K562 (cell line): Measurements from ENCODE around the gene EFNA2. TPM values are rescaled to one million over a fixed set of nuclear protein-coding genes. Genes with fewer than 3 reads are reported as not detected.

Experiments
- ATAC-seq: fragments of 200-7000 bp; cut with Tn5 transposase; 3 replicates; pipeline ENCODE4 v1.9.1; 2020; ENCODE audit warnings: moderate library complexity
- BruUV-seq: library from RNA; stranded (reverse); fragments of 400-500 nt; replicated peaks from 2 replicates; lab custom pipeline; 2021; lab: Mats Ljungman, UMichigan
- CTCF ChIA-PET: fragments of 300-600 bp; formaldehyde crosslinking; extraction: SDS; loops from one replicate; lab custom pipeline; 2021; ENCODE audit warnings: low intra/inter-chr PET ratio; lab: Yijun Ruan, JAX
- POLR2A ChIA-PET: fragments of 300-600, 350-650 bp; sonication (Branson Sonifier 250); formaldehyde crosslinking; extraction: SDS; loops from one replicate; lab custom pipeline; 2021; ENCODE audit warnings: antibody characterized with exemption, inconsistent platforms; lab: Yijun Ruan, JAX
- DNase-seq, 4 experiments: peaks; one replicate each; pipeline versions ENCODE4 v3.0.0 to v3.0.0-alpha.2; 2011 to 2018; ENCODE audit warnings: low spot score in 3 of 4, mixed read lengths in 3 of 4; ENCODE audit errors: extremely low read depth in 1 of 4
- FAIRE-seq: peaks from 2 replicates; lab custom pipeline; 2011; peaks lifted over from hg19 to GRCh38; lab: Jason Lieb, UNC
- H2AFZ ChIP-seq: 2 replicates; pipeline ENCODE4 v1.6.0; 2011; ENCODE audit warnings: low read depth, low read length, control low read depth, inconsistent platforms
- H3K27ac ChIP-seq: fragments of 200-600 bp; 3 replicates; pipeline ENCODE4 v1.8.0; 2011; ENCODE audit warnings: low read depth, mild to moderate bottlenecking, control low read depth, inconsistent platforms, low read length, moderate library complexity, mixed read lengths; ENCODE audit errors: extremely low read depth
- H3K27me3 ChIP-seq, 2 experiments: fragments of 300-600 bp in 1 of 2; 2 replicates in 1 of 2; 3 replicates in 1 of 2; pipeline versions ENCODE4 v1.6.0 to v1.8.0; 2011; ENCODE audit warnings: inconsistent platforms in 2 of 2, low read length in 2 of 2, mild to moderate bottlenecking in 1 of 2, mixed read lengths in 1 of 2, moderate library complexity in 1 of 2; ENCODE audit not compliant: control insufficient read depth in 2 of 2, insufficient read depth in 2 of 2
- H3K36me3 ChIP-seq: fragments of 300-600 bp; 3 replicates; pipeline ENCODE4 v1.8.0; 2011; ENCODE audit warnings: mild to moderate bottlenecking, low read length, inconsistent platforms; ENCODE audit not compliant: control insufficient read depth, insufficient read depth
- H3K4me1 ChIP-seq, 2 experiments: fragments of 200-600 bp in 1 of 2; replicated peaks in 1 of 2; 2 replicates in 1 of 2; 3 replicates in 1 of 2; pipeline versions ENCODE4 v1.5.1 to v1.8.0; 2011; ENCODE audit warnings: inconsistent platforms in 2 of 2, low read length in 2 of 2, mild to moderate bottlenecking in 1 of 2, mixed read lengths in 1 of 2, moderate library complexity in 1 of 2; ENCODE audit not compliant: control insufficient read depth in 2 of 2, insufficient read depth in 2 of 2
- H3K4me2 ChIP-seq: 2 replicates; pipeline ENCODE4 v1.6.1; 2011; ENCODE audit warnings: low read length, control low read depth, inconsistent platforms, mixed read lengths; ENCODE audit not compliant: insufficient read depth
- H3K4me3 ChIP-seq: fragments of 200-600 bp; sonication (generic), shearing (Covaris generic); 2 replicates; pipeline ENCODE4 v1.5.1; 2016; ENCODE audit warnings: control low read depth, inconsistent platforms
- H3K79me2 ChIP-seq: fragments of 200-600 bp; 3 replicates; pipeline ENCODE4 v1.8.0; 2011; ENCODE audit warnings: low read length, inconsistent platforms; ENCODE audit not compliant: control insufficient read depth, insufficient read depth
- H3K9ac ChIP-seq, 2 experiments: 2 replicates each; pipeline versions ENCODE4 v1.6.0 to v1.6.1; 2011; ENCODE audit warnings: low read depth in 2 of 2, low read length in 2 of 2, control low read depth in 1 of 2, inconsistent platforms in 1 of 2, mild to moderate bottlenecking in 1 of 2, mixed read lengths in 1 of 2; ENCODE audit not compliant: insufficient read depth in 1 of 2
- H3K9me1 ChIP-seq: one replicate; pipeline ENCODE4 v1.6.0; 2011; ENCODE audit warnings: inconsistent platforms, mild to moderate bottlenecking, low read length, moderate library complexity; ENCODE audit not compliant: control insufficient read depth, insufficient read depth
- H3K9me3 ChIP-seq: replicated peaks from 2 replicates; pipeline ENCODE4 v1.5.1; 2011; ENCODE audit warnings: low read depth, low read length, inconsistent platforms; ENCODE audit not compliant: control insufficient read depth, insufficient read depth
- H4K20me1 ChIP-seq: replicated peaks from 2 replicates; pipeline ENCODE4 v1.6.1; 2011; ENCODE audit warnings: low read length, inconsistent platforms, mixed read lengths; ENCODE audit not compliant: control insufficient read depth, insufficient read depth
- ARID1B ChIP-seq: fragments of 450-650 bp; IDR thresholded peaks from 2 replicates; pipeline ENCODE4 v1.6.1; 2016; ENCODE audit warnings: antibody characterized with exemption, mild to moderate bottlenecking, inconsistent platforms
- BCOR ChIP-seq: fragments of 450-650 bp; IDR thresholded peaks from 2 replicates; pipeline ENCODE4 v1.6.1; 2016
- CXXC5 ChIP-seq: fragments of 250-450 bp; sonication (Bioruptor Pico); IDR thresholded peaks from 2 replicates; pipeline ENCODE4 v1.8.0; 2022; ENCODE audit warnings: inconsistent platforms, mild to moderate bottlenecking, moderate library complexity
- KDM1A ChIP-seq, 2 experiments: fragments of 450-650 bp; IDR thresholded peaks; 2 replicates each; pipeline ENCODE4 v1.6.1; 2016; ENCODE audit warnings: mild to moderate bottlenecking in 2 of 2
- NR2C2 ChIP-seq, 2 experiments: fragments of 200-800 bp in 1 of 2; sonication (Bioruptor generic) in 1 of 2; sonication (generic) in 1 of 2; formaldehyde crosslinking in 1 of 2; IDR thresholded peaks; 2 replicates each; pipeline versions ENCODE4 v1.6.1 to v1.8.0; 2016 to 2022; ENCODE audit warnings: mild to moderate bottlenecking in 1 of 2, missing compliant biosample characterization in 1 of 2, missing genetic modification characterization in 1 of 2, missing genetic modification reagents in 1 of 2
- RBBP5 ChIP-seq: fragments of 200-600 bp; sonication (generic); IDR thresholded peaks from 2 replicates; pipeline ENCODE4 v1.6.1; 2012; ENCODE audit warnings: borderline replicate concordance, mild to moderate bottlenecking, low read length, control low read depth, inconsistent platforms; ENCODE audit not compliant: insufficient read depth, poor library complexity, severe bottlenecking
- RBM22 ChIP-seq: fragments of 200-400 bp; formaldehyde crosslinking; IDR thresholded peaks from 2 replicates; pipeline ENCODE4 v1.6.1; 2018; ENCODE audit warnings: low read length, low read depth; ENCODE audit not compliant: poor library complexity, severe bottlenecking
- SP2 ChIP-seq: IDR thresholded peaks from 2 replicates; pipeline ENCODE4 v1.6.1; 2011; ENCODE audit warnings: mild to moderate bottlenecking, low read depth, low read length, moderate library complexity; ENCODE audit not compliant: poor library complexity, severe bottlenecking; ENCODE audit errors: extremely low read depth
- SREBF1 ChIP-seq: fragments of 150-350 bp; IDR thresholded peaks from 2 replicates; pipeline ENCODE4 v1.6.1; 2014; ENCODE audit warnings: antibody characterized with exemption, low read depth, low read length, borderline replicate concordance
- ZBTB7A ChIP-seq: IDR thresholded peaks from 2 replicates; pipeline ENCODE4 v1.6.1; 2011; ENCODE audit warnings: low read depth, mild to moderate bottlenecking, low read length, moderate library complexity, borderline replicate concordance; ENCODE audit not compliant: control insufficient read depth
- ZFP36 ChIP-seq: fragments of 150-350 bp; IDR thresholded peaks from 2 replicates; pipeline ENCODE4 v1.6.1; 2018; ENCODE audit warnings: low read length, low read depth; ENCODE audit not compliant: partially characterized antibody
- WGBS: fragments of 100-300 bp; shearing (Covaris generic); methylation state at CpG from one replicate; pipeline ENCODE4 v1.1.6; 2016; ENCODE audit warnings: low coverage, mixed read lengths; ENCODE audit not compliant: insufficient coverage; ENCODE audit errors: missing lambda C conversion rate; 5-methylcytosine and 5-hydroxymethylcytosine counted together
- in situ Hi-C: fragments of 300-500 bp; cut with MboI; formaldehyde crosslinking; loops from 4 replicates; pipeline ENCODE4 v1.15.0; 2018; ENCODE audit warnings: inconsistent platforms, mixed read lengths
- intact Hi-C: fragments of 100-400 bp; cut with micrococcal nuclease; formaldehyde crosslinking; loops from 2 replicates; pipeline ENCODE4 v1.14.2; 2022
- polyA plus RNA-seq, 8 experiments: library from polyadenylated mRNA; depleted of rRNA in 4 of 8; stranded (reverse) in 5 of 8; unstranded in 3 of 8; fragments of >200 nt; fragmentation: Nextera tagmentation in 2 of 8; fragmentation: Illumina TruSeq in 1 of 8; extraction: Ambion mirVana in 2 of 8; extraction: Trizol in 1 of 8; gene quantifications; 2 replicates each; pipeline versions ENCODE4 v1.2.1 to v1.2.3, GENCODE V29; 2011 to 2014; ENCODE audit warnings: inconsistent platforms in 1 of 8, missing spikeins in 1 of 8
- total RNA-seq, 7 experiments: library from RNA; depleted of rRNA in 6 of 7; stranded (reverse); fragments of >200 nt in 6 of 7; fragmentation: Illumina TruSeq in 2 of 7; extraction: Trizol in 2 of 7; gene quantifications; 2 replicates each; pipeline versions ENCODE4 v1.2.1 to v1.2.3, GENCODE V29; 2011 to 2021; ENCODE audit warnings: low replicate concordance in 1 of 7
- TF ChIP-seq, protein P1 (sequence below): fragments of 250-450 bp; sonication (Bioruptor Pico); IDR thresholded peaks from 2 replicates; pipeline ENCODE4 v1.6.1; 2021; ENCODE audit warnings: mild to moderate bottlenecking
- TF ChIP-seq, protein P2 (sequence below): fragments of 450-650 bp; formaldehyde crosslinking; IDR thresholded peaks from 2 replicates; pipeline ENCODE4 v1.4.0; 2020; ENCODE audit warnings: mild to moderate bottlenecking
- TF ChIP-seq, protein P3 (sequence below): fragments of 200-400 bp; formaldehyde crosslinking; IDR thresholded peaks from 2 replicates; pipeline ENCODE4 v1.6.1; 2017; ENCODE audit warnings: mild to moderate bottlenecking, low read depth, low read length, moderate library complexity
- TF ChIP-seq, protein P4 (sequence below): fragments of 450-650 bp; formaldehyde crosslinking; IDR thresholded peaks from 2 replicates; pipeline ENCODE4 v1.4.0; 2022; ENCODE audit warnings: missing genetic modification characterization

The EFNA2 gene
- total and polyA plus RNA-seq, 9 of the 15 experiments (the other 6 are each of a cell fraction or from before 2014, with no cell fraction given) = 0.11 to 0.44 (median 0.15) TPM; not detected in 6

DNA sequence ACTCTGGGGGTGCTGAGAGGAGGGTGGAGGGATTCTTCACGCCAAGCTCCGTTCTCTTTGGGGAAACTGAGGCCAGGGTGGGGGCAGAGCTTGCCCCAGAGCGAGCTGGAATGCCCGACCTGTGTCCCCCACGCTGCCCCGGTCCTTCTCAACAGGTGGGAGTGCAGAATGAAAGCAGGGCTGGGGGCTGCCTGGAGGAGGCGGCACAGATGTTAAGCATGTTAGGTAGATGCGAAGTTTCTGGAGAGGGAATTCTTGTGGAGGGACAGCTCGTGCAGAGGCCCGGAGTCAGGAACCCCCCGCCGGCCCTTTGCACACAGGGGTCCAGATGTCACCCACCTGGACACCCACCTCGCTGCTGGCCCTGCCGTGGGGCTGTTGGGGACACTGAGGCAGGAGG lies 9.0 kb downstream of the EFNA2 start:
- Histone ChIP-seq H3K27me3 (peaks cover 26 to 59% of the 10 kb centered on the region in 2 experiments; a peak in 3 of 5 replicates), H3K4me3 (no peak overlapping the region), H3K9ac (no peak overlapping the region), H4K20me1 (peaks cover 4% of the 10 kb centered on the region; the same call in 1 of the 2 replicates), H3K36me3 (no peaks in the 10 kb centered on the region), H3K4me2 (no peak overlapping the region), H3K4me1 (peaks cover 0 to 79% of the 10 kb centered on the region in 2 experiments; a peak in 3 of 5 replicates), H3K9me3 (no peaks in the 10 kb centered on the region), H2AFZ (no peak overlapping the region), H3K9me1 (peaks cover 3% of the 10 kb centered on the region), H3K79me2 (no peaks in the 10 kb centered on the region), H3K27ac (no peak overlapping the region)
- in situ Hi-C loops = no loop called here
- no TSS peak for BruUV-seq
- 9% methylated on average over 9 of the region's 14 CpGs for WGBS
- DNase-seq (no peak), FAIRE-seq (no peak), ATAC-seq (no peak)
- intact Hi-C loops = no loop called here
- ChIA-PET POLR2A (no interaction called here), CTCF (no interaction called here)
- 0 out of 2 replicates have a peak, but pooled peaks have one; percentile 11 for TF ChIP-seq ZBTB7A
- TF ChIP-seq RBM22 = no peak
- TF ChIP-seq, protein P1, sequence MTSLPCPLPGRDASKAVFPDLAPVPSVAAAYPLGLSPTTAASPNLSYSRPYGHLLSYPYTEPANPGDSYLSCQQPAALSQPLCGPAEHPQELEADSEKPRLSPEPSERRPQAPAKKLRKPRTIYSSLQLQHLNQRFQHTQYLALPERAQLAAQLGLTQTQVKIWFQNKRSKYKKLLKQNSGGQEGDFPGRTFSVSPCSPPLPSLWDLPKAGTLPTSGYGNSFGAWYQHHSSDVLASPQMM (CRISPR knock-in tag) = no peak
- no peak for TF ChIP-seq NR2C2 (CRISPR knock-in tag; IDR thresholded peaks at IDR 0.05)
- TF ChIP-seq NR2C2 (tag; IDR thresholded peaks at IDR 0.05) = no peak
- no peak for TF ChIP-seq ARID1B
- peak; percentile 94 for TF ChIP-seq ZFP36
- 0 out of 4 replicates have a peak, but pooled peaks have one; percentile 12 to 39 for TF ChIP-seq KDM1A (IDR thresholded peaks at IDR 0.05)
- TF ChIP-seq, protein P2, sequence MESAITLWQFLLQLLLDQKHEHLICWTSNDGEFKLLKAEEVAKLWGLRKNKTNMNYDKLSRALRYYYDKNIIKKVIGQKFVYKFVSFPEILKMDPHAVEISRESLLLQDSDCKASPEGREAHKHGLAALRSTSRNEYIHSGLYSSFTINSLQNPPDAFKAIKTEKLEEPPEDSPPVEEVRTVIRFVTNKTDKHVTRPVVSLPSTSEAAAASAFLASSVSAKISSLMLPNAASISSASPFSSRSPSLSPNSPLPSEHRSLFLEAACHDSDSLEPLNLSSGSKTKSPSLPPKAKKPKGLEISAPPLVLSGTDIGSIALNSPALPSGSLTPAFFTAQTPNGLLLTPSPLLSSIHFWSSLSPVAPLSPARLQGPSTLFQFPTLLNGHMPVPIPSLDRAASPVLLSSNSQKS (CRISPR knock-in tag) = no peak
- TF ChIP-seq RBBP5 = no peak
- no peak for TF ChIP-seq SREBF1
- TF ChIP-seq, protein P3, sequence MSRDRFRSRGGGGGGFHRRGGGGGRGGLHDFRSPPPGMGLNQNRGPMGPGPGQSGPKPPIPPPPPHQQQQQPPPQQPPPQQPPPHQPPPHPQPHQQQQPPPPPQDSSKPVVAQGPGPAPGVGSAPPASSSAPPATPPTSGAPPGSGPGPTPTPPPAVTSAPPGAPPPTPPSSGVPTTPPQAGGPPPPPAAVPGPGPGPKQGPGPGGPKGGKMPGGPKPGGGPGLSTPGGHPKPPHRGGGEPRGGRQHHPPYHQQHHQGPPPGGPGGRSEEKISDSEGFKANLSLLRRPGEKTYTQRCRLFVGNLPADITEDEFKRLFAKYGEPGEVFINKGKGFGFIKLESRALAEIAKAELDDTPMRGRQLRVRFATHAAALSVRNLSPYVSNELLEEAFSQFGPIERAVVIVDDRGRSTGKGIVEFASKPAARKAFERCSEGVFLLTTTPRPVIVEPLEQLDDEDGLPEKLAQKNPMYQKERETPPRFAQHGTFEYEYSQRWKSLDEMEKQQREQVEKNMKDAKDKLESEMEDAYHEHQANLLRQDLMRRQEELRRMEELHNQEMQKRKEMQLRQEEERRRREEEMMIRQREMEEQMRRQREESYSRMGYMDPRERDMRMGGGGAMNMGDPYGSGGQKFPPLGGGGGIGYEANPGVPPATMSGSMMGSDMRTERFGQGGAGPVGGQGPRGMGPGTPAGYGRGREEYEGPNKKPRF = no peak
- peak; percentile 67 for TF ChIP-seq BCOR
- no peak for TF ChIP-seq CXXC5 (CRISPR knock-in tag)
- TF ChIP-seq, protein P4, sequence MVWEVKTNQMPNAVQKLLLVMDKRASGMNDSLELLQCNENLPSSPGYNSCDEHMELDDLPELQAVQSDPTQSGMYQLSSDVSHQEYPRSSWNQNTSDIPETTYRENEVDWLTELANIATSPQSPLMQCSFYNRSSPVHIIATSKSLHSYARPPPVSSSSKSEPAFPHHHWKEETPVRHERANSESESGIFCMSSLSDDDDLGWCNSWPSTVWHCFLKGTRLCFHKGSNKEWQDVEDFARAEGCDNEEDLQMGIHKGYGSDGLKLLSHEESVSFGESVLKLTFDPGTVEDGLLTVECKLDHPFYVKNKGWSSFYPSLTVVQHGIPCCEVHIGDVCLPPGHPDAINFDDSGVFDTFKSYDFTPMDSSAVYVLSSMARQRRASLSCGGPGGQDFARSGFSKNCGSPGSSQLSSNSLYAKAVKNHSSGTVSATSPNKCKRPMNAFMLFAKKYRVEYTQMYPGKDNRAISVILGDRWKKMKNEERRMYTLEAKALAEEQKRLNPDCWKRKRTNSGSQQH = no peak
- TF ChIP-seq SP2 = no peak
